Heart right ventricle (tissue), 16 donors: ENCODE data around the gene ZXDC. TPM values are rescaled to one million over a fixed set of nuclear protein-coding genes. Genes with fewer than 3 reads are reported as not detected.

Experiments
- ATAC-seq, 8 donors: fragments of 200-7000 bp; cut with Tn5 transposase; one replicate each; pipeline ENCODE4 v1.9.1; 2020; ENCODE audit warnings: mild to moderate bottlenecking in 8 of 8, moderate library complexity in 8 of 8, moderate number of reproducible peaks in 1 of 8
- DNase-seq, 2 donors: peaks; one replicate each; pipeline ENCODE4 v3.0.0-alpha.2; 2020
- H3K27ac ChIP-seq, 10 donors: fragments of 200-600 bp; sonication (generic) in 2 of 10; one replicate each; pipeline versions ENCODE4 v1.5.0 to v1.8.0; 2020 to 2022; ENCODE audit warnings: mild to moderate bottlenecking in 3 of 10
- H3K27me3 ChIP-seq, 7 donors: fragments of 200-600 bp; one replicate each; pipeline ENCODE4 v1.8.0; 2021 to 2022; ENCODE audit warnings: mild to moderate bottlenecking in 2 of 7
- H3K36me3 ChIP-seq, 9 donors: fragments of 200-600 bp; sonication (generic) in 1 of 9; one replicate each; pipeline versions ENCODE4 v1.5.0 to v1.8.0; 2020 to 2022; ENCODE audit warnings: mild to moderate bottlenecking in 2 of 9
- H3K4me1 ChIP-seq, 9 donors: fragments of 200-600 bp; sonication (generic) in 1 of 9; one replicate each; pipeline versions ENCODE4 v1.5.0 to v1.8.0; 2020 to 2022; ENCODE audit warnings: mild to moderate bottlenecking in 4 of 9
- H3K4me3 ChIP-seq, 10 donors: fragments of 200-600 bp; sonication (generic) in 2 of 10; one replicate each; pipeline versions ENCODE4 v1.5.0 to v1.8.0; 2020 to 2022; ENCODE audit warnings: mild to moderate bottlenecking in 7 of 10, moderate library complexity in 2 of 10
- H3K9me3 ChIP-seq, 11 donors: fragments of 200-600 bp in 10 of 11; sonication (generic) in 2 of 11; one replicate each; pipeline versions ENCODE4 v1.5.0 to v1.8.0; 2013 to 2022; ENCODE audit warnings: mild to moderate bottlenecking in 2 of 11, control low read depth in 1 of 11, moderate library complexity in 1 of 11
- CTCF ChIP-seq, 9 donors: fragments of 200-600 bp; sonication (generic) in 2 of 9; IDR thresholded peaks; one replicate each; pipeline versions ENCODE4 v1.5.0 to v1.8.0; 2021 to 2022; ENCODE audit warnings: antibody characterized with exemption in 9 of 9, mild to moderate bottlenecking in 5 of 9, moderate library complexity in 1 of 9
- WGBS, 2 donors: extraction: QIAGEN DNeasy Blood & Tissue Kit; methylation state at CpG; one replicate each; pipeline ENCODE4 v1.1.7; 2013; ENCODE audit warnings: inconsistent platforms in 1 of 2; 5-methylcytosine and 5-hydroxymethylcytosine counted together
- intact Hi-C, 10 donors: fragments of 100-400 bp; cut with DNase I; formaldehyde crosslinking; loops; one replicate each; pipeline versions ENCODE4 v1.11.1 to v1.14.2; 2022
- polyA plus RNA-seq, 2 donors: library from polyadenylated mRNA; stranded (reverse); fragments of 200-250 nt; gene quantifications; one replicate each; pipeline ENCODE4 v1.2.3, GENCODE V29; 2013
- total RNA-seq, 10 donors: library from RNA; stranded (reverse); fragmentation: NEBNext Ultra II Directional in 3 of 10; extraction: Animal tissue kit (Norgen Biotek cat#: 25700) in 3 of 10; gene quantifications; one replicate each; pipeline versions ENCODE4 v1.2.1 to v1.2.4, GENCODE V29; 2021 to 2023
- donor health status: Arrhythmogenic right ventricular cardiomyopathy.
- donor health status: ischemic (EF 13 %, LVEDD 7.1; RV severe dilation, severe dysfunction).
- donor health status: healthy with polysubstance abuse.
- donor health status: DM: no; HTN: yes; CAD: no.
- donor health status: DM: no; HTN: no; CAD: no.
- donor health status: ischemic (EF 25% LVEDD 6.9; RV normal size, moderate dysfunction).
- donor health status: ischemic (EF 25% LVEDD 5.7; RV mildly dilated, moderate dysfunction).
- donor health status: healthy.
- donor health status: DM: yes; HTN: yes; CAD: no.
- donor health status: Ischemic cardiomyopathy.
- donor health status: ischemic (EF 35%, LVEDD 5.7; RV mildly dilated, moderate dysfunction).
- donor health status: nonischemic (EF 11% LVEDD 7.7; RV severe dilation, severe dysfunction).
- donor health status: DM: yes; HTN: yes; CAD: no.
- donor health status: PGD.
- donor health status: ischemic (EF 29% LVEDD 5.4; RV normal size, mild dysfunction).
- donor health status: nonischemic (EF 23%, LVEDD 6.1; RV moderate dilation, normal function).

ZXDC gene
- total and polyA plus RNA-seq, 12 donors: 6.6 to 25.4 (median 19.4) TPM

GRCh38 chr3:126496894-126497850, 21.5 kb upstream of the ZXDC start:
- Histone ChIP-seq H3K4me3 (no peak overlapping the region), H3K4me1 (no peaks in the 10 kb centered on the region), H3K9me3 (no peaks in the 10 kb centered on the region), H3K27ac (no peak overlapping the region), H3K36me3 (no peaks in the 10 kb centered on the region), H3K27me3 (no peaks in the 10 kb centered on the region)
- WGBS, 2 donors: 72 to 78% methylated on average over 21 of the region's 21 CpGs
- ATAC-seq: no peak
- intact Hi-C loops: no loop called here
- TF ChIP-seq CTCF (IDR thresholded peaks at IDR 0.05): no peak
- DNase-seq: no peak

- Histone ChIP-seq H3K4me1 (peaks cover 0 to 6% (median 0%) of the 10 kb centered on the region in 9 donors), H3K27ac (no peak overlapping the region), H3K9me3 (no peaks in the 10 kb centered on the region), H3K4me3 (no peak overlapping the region), H3K36me3 (no peaks in the 10 kb centered on the region), H3K27me3 (no peaks in the 10 kb centered on the region)
- DNase-seq: no peak
- 90 to 91% methylated on average over 8 of the region's 8 CpGs for WGBS, 2 donors
- TF ChIP-seq CTCF (IDR thresholded peaks at IDR 0.05): no peak
- no peak for ATAC-seq
- intact Hi-C loops: no loop called here
Measured at GRCh38 chr3:126495786-126496185, 20.1 kb upstream of the ZXDC start.

- no peak for DNase-seq
- no peak for TF ChIP-seq CTCF (IDR thresholded peaks at IDR 0.05)
- Histone ChIP-seq H3K27me3 (no peaks in the 10 kb centered on the region), H3K27ac (no peak overlapping the region), H3K9me3 (no peaks in the 10 kb centered on the region), H3K4me1 (peaks cover 0 to 8% (median 0%) of the 10 kb centered on the region in 9 donors), H3K4me3 (no peak overlapping the region), H3K36me3 (no peaks in the 10 kb centered on the region)
- 88 to 89% methylated on average over 6 of the region's 6 CpGs for WGBS, 2 donors
- no peak for ATAC-seq
- intact Hi-C loops: no loop called here
Measured at GRCh38 chr3:126494970-126495230, 19.2 kb upstream of the ZXDC start.

- no peak overlapping the region for H3K27ac ChIP-seq
- no peak for DNase-seq
Measured at GRCh38 chr3:126494204-126494969, 18.7 kb upstream of the ZXDC start.

More at GRCh38 chr3:126494204-126494969, 18.7 kb upstream of the ZXDC start:
- intact Hi-C loops: no loop called here
- no peak for TF ChIP-seq CTCF (IDR thresholded peaks at IDR 0.05)
- no peaks in the 10 kb centered on the region for H3K27me3 ChIP-seq
- no peaks in the 10 kb centered on the region for H3K9me3 ChIP-seq
- no peak for ATAC-seq
- H3K4me3 ChIP-seq: no peak overlapping the region
- no peaks in the 10 kb centered on the region for H3K36me3 ChIP-seq
- WGBS, 2 donors: 65 to 75% methylated on average over 12 of the region's 12 CpGs
- peaks cover 0 to 10% (median 0%) of the 10 kb centered on the region in 9 donors for H3K4me1 ChIP-seq
